NT2/D1 (cell line): ENCODE data around the gene PTPRG.

Experiments used
- YY1 ChIP-seq: IDR thresholded peaks from 2 replicates; pipeline ENCODE4 v1.6.1; 2011; ENCODE audit not compliant: insufficient read length, insufficient read depth
- ZNF274 ChIP-seq: IDR thresholded peaks from 2 replicates; pipeline ENCODE4 v1.6.1; 2011; ENCODE audit warnings: mild to moderate bottlenecking, low read depth, low read length

GRCh38 chr3:61875046-61875844 lies 313.9 kb downstream of the PTPRG start:
- no peak for TF ChIP-seq ZNF274
- TF ChIP-seq YY1: no peak
